ENCODE measurements around the gene LEFTY1.

Gene LEFTY1

DNA sequence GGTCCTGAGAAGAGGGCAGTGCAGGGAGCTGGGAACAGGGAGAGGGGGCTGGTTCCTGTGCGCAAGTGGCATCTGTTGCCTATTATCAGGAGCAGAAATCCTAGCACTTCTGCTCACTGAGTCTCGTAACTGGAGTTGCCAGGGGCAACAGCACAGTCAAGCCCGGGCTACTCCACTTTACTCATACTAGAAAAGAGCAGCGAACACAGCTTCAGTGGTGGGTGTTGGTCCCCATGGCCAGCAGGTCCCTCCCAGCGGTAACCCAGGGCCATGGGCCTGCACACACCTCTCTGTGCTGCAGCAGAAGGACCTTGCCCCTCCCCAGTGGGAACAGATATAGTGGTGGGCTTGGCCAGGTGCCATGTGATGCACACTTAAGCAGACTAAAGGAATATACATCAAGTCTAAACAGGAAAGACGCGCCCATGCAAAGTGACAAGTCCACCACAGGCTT lies 26.6 kb upstream of the LEFTY1 start:
- peak; percentile 14 for DNase-seq

DNA sequence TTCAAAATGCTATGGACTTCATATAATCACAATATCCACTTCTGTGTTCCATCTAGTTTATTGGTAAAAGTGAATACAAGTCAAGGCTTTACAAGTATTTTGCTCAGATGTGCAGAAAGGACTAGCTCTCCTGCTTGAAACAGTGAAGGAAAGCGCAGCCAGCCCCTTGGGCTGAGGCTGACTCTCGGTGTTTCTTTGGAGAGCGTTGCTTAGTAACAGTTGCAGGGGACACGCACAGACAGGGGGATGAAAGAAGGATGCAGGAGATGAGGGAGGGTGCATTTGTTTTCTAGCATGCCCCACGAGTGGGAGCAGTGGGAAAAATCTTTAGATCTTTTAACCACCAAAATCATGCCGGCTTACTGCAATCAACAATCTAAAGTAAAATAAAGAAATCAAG lies 26.0 kb upstream of the LEFTY1 start:
- no peak for DNase-seq

DNA sequence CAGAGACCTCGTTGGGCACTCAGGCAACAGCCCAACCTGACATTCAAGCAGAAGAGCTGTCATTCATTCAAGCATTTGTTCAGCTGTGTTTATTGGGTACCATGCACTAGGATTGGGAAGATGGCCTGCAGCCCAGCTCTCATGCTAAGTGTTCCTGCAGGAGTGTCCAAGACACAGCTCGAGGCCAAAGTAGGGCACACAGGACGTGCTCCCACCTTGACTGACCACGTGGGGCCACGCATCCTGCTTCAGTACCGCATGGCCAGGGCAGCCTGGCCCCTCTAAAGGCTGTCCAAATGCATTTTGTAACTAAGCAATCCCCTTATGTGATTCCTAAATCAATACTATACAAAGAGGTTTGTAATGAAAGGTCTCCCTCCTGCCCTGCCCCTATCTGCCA lies 25.4 kb upstream of the LEFTY1 start:
- DNase-seq, result no peak

- peak; percentile 43 for DNase-seq
Observed at GRCh38 chr1:225911191-225912130, 22.5 kb upstream of the LEFTY1 start.

DNA sequence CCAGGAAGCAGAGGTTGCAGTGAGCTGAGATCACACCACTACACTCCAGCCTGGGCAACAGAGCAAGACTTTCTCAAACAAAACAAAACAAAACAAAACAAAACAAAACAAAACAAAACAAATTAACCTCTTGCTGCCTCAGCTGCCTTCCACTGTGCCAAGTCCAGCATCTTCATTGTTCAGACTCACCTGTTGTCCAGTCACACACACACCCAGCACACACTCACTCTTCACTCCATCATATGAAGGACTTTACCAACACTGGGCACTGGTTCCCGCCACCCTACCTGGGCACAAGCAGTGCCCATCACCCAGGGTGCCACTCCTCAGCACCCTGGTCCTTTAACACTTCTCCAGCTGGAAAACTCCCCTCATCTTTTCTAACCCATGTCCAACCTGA lies 20.5 kb upstream of the LEFTY1 start:
- no peak for DNase-seq

DNA sequence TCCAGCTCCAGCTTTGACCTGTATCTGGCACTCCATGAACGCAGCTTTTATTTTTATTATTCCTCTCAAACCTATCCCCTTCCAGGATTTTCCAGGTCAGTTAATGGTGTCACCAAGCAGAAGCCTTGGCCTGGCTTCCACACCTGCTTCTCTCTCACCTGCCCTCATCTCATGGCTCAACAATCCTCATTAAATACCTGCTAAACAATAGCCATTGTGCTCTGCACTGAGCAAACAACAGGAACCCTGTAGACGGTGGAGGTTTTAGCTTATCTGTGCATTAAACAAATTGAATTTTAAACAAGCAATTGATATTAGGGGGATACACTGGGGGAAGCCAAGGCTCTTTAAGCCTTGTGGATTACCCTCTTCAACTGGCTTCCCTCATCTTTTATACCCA lies 19.8 kb upstream of the LEFTY1 start:
- DNase-seq, result no peak

- no peak for DNase-seq
Observed at GRCh38 chr1:225908013-225908640, 19.2 kb upstream of the LEFTY1 start.

DNA sequence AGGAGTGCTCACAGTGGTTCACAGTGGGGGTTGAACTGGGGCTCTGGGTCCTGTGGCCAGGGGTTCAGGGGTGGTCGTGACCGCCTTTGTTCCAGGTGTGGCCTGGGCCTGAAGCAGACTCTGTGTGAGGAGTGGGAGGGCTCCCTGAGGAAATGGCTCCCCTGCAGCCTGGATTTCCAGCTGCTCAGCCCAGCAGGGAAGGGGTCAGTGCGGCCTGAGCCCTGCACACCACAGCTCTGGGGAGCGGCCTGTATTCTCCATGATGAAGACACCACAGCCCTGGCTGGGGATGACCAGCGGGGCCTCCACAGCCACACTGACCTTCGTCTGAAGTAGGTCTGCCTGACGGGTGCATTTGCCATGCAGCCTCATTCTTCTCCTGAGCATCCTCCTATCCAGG lies 18.4 kb upstream of the LEFTY1 start:
- no peak for DNase-seq

GRCh38 chr1:225906467-225906866 lies 17.5 kb upstream of the LEFTY1 start:
- DNase-seq, result no peak

GRCh38 chr1:225903623-225904022 lies 14.7 kb upstream of the LEFTY1 start:
- DNase-seq, result no peak

GRCh38 chr1:225899044-225899925 lies 10.3 kb upstream of the LEFTY1 start:
- no peak for DNase-seq

- no peak for DNase-seq
Observed at GRCh38 chr1:225897595-225898514, 8.9 kb upstream of the LEFTY1 start.

DNA sequence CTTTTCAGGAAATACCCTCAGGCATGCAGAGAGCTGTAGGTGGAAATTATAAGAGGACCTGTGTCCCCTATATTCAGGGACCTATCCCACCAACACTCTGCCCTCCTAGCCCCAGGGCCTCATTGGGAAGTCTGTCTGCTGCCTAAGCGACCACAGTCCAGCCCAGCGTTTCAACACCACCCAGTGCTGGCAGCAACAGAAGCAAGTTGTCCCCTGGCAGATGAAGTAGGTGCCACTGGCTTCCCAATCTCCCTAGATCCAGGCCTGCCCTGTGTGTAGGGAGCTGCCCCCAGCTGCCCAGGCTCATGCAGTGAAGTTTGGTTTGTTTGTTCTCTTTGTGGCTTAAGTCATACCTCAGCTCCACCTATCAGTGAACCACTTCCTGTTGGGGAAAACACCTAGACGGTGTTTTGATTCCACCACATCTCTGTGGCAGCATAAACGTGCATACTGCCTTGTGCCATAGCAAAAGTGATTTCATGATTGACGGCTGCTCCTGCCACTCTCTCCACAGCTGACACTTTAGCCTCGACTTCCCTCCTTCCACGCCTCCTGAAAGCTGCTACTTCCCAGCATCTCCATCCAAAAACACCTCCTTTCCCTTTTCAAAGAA lies 8.1 kb upstream of the LEFTY1 start:
- no peak for DNase-seq

- no peak for DNase-seq
Observed at GRCh38 chr1:225896494-225896893, 7.5 kb upstream of the LEFTY1 start.

DNA sequence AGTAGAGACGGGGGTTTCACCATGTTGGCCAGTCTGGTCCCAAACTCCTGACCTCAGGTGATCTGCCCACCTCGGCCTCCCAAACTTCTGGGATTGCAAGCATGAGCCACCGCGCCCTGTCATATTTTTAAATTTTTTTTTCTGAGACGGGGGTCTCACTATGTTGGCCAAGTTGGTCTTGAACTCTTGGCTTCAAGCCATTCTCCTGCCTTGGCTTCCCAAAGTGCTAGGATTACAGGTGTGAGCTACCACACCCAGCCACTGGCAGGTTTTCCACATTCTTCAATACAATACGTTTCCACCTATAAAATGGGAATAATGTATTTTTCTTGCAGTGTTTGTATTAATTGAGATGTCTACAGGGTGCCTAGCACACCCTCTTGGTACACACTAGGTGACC lies 3.4 kb upstream of the LEFTY1 start:
- DNase-seq, result no peak

GRCh38 chr1:225891229-225891972 lies 2.5 kb upstream of the LEFTY1 start:
- no peak for DNase-seq

DNA sequence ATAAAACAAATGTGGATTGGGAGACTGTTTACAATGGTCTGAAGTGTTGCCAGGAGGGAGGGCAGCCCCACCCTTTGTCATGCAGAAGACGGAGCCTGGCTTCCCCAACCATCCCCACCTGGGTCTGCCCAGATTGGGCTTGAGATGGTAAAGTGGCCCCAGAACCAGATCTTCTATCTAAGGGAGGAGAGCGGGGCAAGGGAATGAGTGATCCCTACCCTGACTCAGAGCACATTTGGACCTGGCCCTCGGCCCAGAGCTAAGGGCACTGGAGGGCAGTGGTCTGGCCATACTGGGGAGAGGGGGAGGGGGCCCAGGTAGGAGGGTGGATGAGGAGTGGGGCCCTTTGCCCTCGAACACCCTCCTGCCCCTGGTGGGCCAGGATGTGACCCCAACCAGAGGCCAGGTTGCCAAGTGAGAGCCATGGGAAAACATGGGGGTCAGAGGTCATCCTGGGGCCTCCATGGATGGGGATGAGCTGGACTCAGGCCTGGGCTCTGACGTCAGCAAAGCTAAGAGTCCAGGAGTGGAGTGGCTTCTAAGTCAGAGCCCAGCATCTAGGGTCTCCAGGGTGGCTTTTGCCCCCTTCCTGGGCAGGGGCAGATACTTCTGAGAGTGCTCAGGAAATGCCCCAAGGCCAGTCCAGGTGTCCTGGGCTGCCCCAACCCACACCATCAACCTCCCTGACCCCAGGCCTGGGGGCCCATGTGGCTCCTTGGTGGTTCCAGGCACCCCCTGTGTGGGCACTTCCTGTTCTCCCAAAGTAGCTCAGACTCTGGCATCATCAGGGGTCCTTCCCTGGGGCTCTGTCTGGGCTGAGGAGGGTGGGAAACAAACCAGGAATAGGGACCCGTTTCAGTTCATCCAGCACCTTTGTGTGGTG lies 1.6 kb upstream of the LEFTY1 start:
- no peak for DNase-seq

DNA sequence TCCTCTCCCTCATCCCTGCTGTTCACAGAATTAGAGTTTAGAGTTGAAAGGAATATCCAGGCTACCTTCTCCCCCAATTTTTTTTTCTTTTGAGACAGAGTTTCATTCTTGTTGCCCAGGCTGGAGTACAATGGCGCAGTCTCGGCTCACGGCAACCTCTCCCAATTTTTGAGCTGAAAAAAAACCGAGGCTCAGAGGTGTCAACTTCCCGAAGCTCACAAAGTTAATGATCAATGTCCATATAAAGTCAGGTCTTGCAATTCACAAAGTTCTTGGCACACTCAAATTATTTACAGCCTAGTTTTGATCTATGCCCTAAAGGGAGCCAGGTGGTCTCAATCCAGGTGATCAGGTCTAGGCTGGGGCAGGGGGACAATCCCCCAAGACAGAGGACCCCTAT lies 797 bp upstream of the LEFTY1 start:
- no peak for DNase-seq

DNA sequence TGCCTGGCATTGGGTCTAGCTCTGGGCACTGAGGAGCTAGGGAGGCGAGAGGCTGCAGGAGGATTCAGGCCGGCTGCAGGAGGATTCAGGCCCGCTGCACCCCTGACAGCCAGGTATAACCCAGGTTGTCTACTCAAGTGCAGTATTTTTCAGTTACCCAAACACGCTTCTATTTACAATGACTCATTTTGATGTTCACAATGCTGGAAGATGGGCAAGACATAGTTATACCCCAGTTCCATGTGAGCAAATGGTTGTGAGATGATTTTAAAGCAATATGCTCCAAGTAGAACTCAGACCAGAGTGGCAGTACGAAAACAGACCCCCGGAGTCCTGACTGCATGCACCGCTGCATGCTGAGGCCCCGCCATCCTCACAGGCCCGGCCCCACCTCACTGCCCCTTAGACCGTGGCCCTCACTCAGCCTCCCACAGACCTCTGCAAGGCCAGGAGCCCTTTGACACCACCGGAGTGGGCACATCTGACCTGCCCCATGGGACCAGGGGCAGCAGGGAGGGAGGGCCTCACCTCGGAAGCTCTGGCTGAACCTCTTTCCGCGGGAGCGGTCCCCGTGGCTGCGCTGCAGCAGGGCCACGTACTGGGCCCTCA lies 553 bp downstream of the LEFTY1 start:
- no peak for DNase-seq

Data from fibroblast of skin of scalp (primary cell).